Esophagus muscularis mucosa (tissue), 4 donors: Measurements from ENCODE around the gene MT1A.
A peak's percentile ranks its signal among the peaks of the same experiment; 100 is the strongest.

Source experiments
- EP300 ChIP-seq: sonication (generic); formaldehyde crosslinking; IDR thresholded peaks from one replicate; pipeline ENCODE4 v1.6.1; 2017; ENCODE audit warnings: antibody characterized with exemption
- POLR2A ChIP-seq: fragments of 450-650 bp; IDR thresholded peaks from one replicate; pipeline ENCODE4 v1.6.1; 2017; ENCODE audit warnings: antibody characterized with exemption, moderate library complexity, mild to moderate bottlenecking, low read depth
- TF ChIP-seq, protein P1 (sequence below), 3 experiments: fragments of 200-600 bp in 2 of 3; fragments of 450-650 bp in 1 of 3; sonication (generic) in 2 of 3; IDR thresholded peaks; one replicate each; pipeline ENCODE4 v1.5.1; 2017 to 2019; ENCODE audit warnings: antibody characterized with exemption in 3 of 3, mild to moderate bottlenecking in 2 of 3, moderate library complexity in 1 of 3

GRCh38 chr16:56608043-56608875, 30.2 kb upstream of the MT1A start, which contains the start of gene MT2A:
- TF ChIP-seq, protein P1, sequence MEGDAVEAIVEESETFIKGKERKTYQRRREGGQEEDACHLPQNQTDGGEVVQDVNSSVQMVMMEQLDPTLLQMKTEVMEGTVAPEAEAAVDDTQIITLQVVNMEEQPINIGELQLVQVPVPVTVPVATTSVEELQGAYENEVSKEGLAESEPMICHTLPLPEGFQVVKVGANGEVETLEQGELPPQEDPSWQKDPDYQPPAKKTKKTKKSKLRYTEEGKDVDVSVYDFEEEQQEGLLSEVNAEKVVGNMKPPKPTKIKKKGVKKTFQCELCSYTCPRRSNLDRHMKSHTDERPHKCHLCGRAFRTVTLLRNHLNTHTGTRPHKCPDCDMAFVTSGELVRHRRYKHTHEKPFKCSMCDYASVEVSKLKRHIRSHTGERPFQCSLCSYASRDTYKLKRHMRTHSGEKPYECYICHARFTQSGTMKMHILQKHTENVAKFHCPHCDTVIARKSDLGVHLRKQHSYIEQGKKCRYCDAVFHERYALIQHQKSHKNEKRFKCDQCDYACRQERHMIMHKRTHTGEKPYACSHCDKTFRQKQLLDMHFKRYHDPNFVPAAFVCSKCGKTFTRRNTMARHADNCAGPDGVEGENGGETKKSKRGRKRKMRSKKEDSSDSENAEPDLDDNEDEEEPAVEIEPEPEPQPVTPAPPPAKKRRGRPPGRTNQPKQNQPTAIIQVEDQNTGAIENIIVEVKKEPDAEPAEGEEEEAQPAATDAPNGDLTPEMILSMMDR (IDR thresholded peaks at IDR 0.05): no peak
- TF ChIP-seq EP300 (peak; percentile 97), POLR2A (peak; percentile 90)
